HepG2 (cell line): ENCODE results near the gene ELN. TPM values are rescaled to one million over a fixed set of nuclear protein-coding genes. Genes with fewer than 3 reads are reported as not detected.

ENCODE experiments used
- CAMTA2 ChIP-seq: sonication (generic); formaldehyde crosslinking; IDR thresholded peaks from 2 replicates; pipeline ENCODE4 v1.4.0; 2020; ENCODE audit warnings: mild to moderate bottlenecking, missing genetic modification reagents, borderline replicate concordance
- DMAP1 ChIP-seq: IDR thresholded peaks from 2 replicates; pipeline ENCODE4 v1.6.1; 2016
- ETV6 ChIP-seq: sonication (generic); formaldehyde crosslinking; conservative IDR thresholded peaks from 2 replicates; pipeline ENCODE4 v1.4.0; 2020; ENCODE audit warnings: missing genetic modification reagents
- FLYWCH1 ChIP-seq: sonication (generic); formaldehyde crosslinking; IDR thresholded peaks from 2 replicates; pipeline ENCODE4 v1.8.1; 2023; ENCODE audit warnings: mild to moderate bottlenecking, missing genetic modification reagents
- HOXA5 ChIP-seq: sonication (generic); formaldehyde crosslinking; IDR thresholded peaks from 2 replicates; pipeline ENCODE4 v1.4.0; 2020; ENCODE audit warnings: missing genetic modification reagents
- ISX ChIP-seq: sonication (generic); formaldehyde crosslinking; conservative IDR thresholded peaks from 2 replicates; pipeline ENCODE4 v1.5.0; 2020; ENCODE audit warnings: missing genetic modification reagents
- MIER2 ChIP-seq: IDR thresholded peaks from 2 replicates; pipeline ENCODE4 v1.6.1; 2016; ENCODE audit warnings: missing biosample characterization, missing genetic modification reagents
- NFYB ChIP-seq: sonication (generic); formaldehyde crosslinking; IDR thresholded peaks from 2 replicates; pipeline ENCODE4 v1.4.0; 2020; ENCODE audit warnings: missing genetic modification reagents
- NR2F1 ChIP-seq, 2 experiments: fragments of 450-650 bp in 1 of 2; formaldehyde crosslinking in 1 of 2; IDR thresholded peaks; 2 replicates each; pipeline versions ENCODE4 v1.5.0 to v1.6.1; 2016 to 2020; ENCODE audit warnings: mild to moderate bottlenecking in 1 of 2, missing compliant biosample characterization in 1 of 2, missing genetic modification reagents in 1 of 2, moderate library complexity in 1 of 2
- SETDB1 ChIP-seq: sonication (generic); formaldehyde crosslinking; IDR thresholded peaks from 2 replicates; pipeline ENCODE4 v1.5.1; 2020; ENCODE audit warnings: missing genetic modification reagents, mild to moderate bottlenecking, borderline replicate concordance
- SRSF1 ChIP-seq: fragments of 200-400 bp; formaldehyde crosslinking; optimal IDR thresholded peaks from 2 replicates; pipeline ENCODE3; 2017; ENCODE audit warnings: mild to moderate bottlenecking, low read depth, low read length, moderate library complexity
- ZFP37 ChIP-seq: sonication (generic); formaldehyde crosslinking; IDR thresholded peaks from 2 replicates; pipeline ENCODE4 v1.4.0; 2020; ENCODE audit warnings: missing genetic modification reagents, borderline replicate concordance
- ZNF354B ChIP-seq: sonication (generic); formaldehyde crosslinking; IDR thresholded peaks from 2 replicates; pipeline ENCODE4 v1.8.0; 2022; ENCODE audit warnings: mild to moderate bottlenecking, missing genetic modification reagents
- ZNF709 ChIP-seq: sonication (generic); formaldehyde crosslinking; IDR thresholded peaks from 2 replicates; pipeline ENCODE4 v1.5.0; 2020; ENCODE audit warnings: mild to moderate bottlenecking, missing genetic modification reagents
- ZNF713 ChIP-seq: sonication (generic); formaldehyde crosslinking; IDR thresholded peaks from 2 replicates; pipeline ENCODE4 v1.4.0; 2020; ENCODE audit warnings: mild to moderate bottlenecking, missing genetic modification reagents
- polyA plus RNA-seq, 8 experiments: library from polyadenylated mRNA; depleted of rRNA in 3 of 8; stranded (reverse) in 7 of 8; unstranded in 1 of 8; fragments of >200 nt; fragmentation: Illumina TruSeq in 4 of 8; extraction: Trizol in 4 of 8; gene quantifications; 2 replicates each; pipeline versions ENCODE4 v1.2.1 to v1.2.3, GENCODE V29; 2011 to 2016; ENCODE audit warnings: low read depth in 4 of 8, missing spikeins in 1 of 8, mixed read lengths in 1 of 8; ENCODE audit not compliant: insufficient read depth in 1 of 8
- total RNA-seq, 5 experiments: library from RNA; depleted of rRNA; stranded (reverse); fragments of >200 nt; fragmentation: Illumina TruSeq; extraction: Trizol; gene quantifications; 2 replicates each; pipeline ENCODE4 v1.2.3, GENCODE V29; 2016; ENCODE audit warnings: low read depth in 1 of 5
- TF ChIP-seq, protein P1 (sequence below): sonication (generic); formaldehyde crosslinking; IDR thresholded peaks from 2 replicates; pipeline ENCODE4 v1.9.0; 2021; ENCODE audit warnings: missing genetic modification reagents, mild to moderate bottlenecking, borderline replicate concordance
- TF ChIP-seq, protein P2 (sequence below): sonication (generic); formaldehyde crosslinking; IDR thresholded peaks from 2 replicates; pipeline ENCODE4 v1.5.0; 2020; ENCODE audit warnings: mild to moderate bottlenecking, missing genetic modification reagents
- TF ChIP-seq, protein P3 (sequence below): sonication (generic); formaldehyde crosslinking; IDR thresholded peaks from 2 replicates; pipeline ENCODE4 v1.5.0; 2020; ENCODE audit warnings: missing genetic modification reagents, mild to moderate bottlenecking, borderline replicate concordance
- TF ChIP-seq, protein P4 (sequence below): conservative IDR thresholded peaks from 2 replicates; pipeline ENCODE4 v1.6.1; 2018; ENCODE audit warnings: missing genetic modification reagents
- TF ChIP-seq, protein P5 (sequence below): sonication (generic); formaldehyde crosslinking; IDR thresholded peaks from 2 replicates; pipeline ENCODE4 v1.8.0; 2022; ENCODE audit warnings: mild to moderate bottlenecking, missing genetic modification reagents, borderline replicate concordance
- TF ChIP-seq, protein P6 (sequence below): sonication (generic); formaldehyde crosslinking; IDR thresholded peaks from 2 replicates; pipeline ENCODE4 v1.8.0; 2022; ENCODE audit warnings: mild to moderate bottlenecking, missing genetic modification reagents, moderate library complexity

The ELN gene
- total and polyA plus RNA-seq, 2 of the 13 experiments (the other 11 are each of a cell fraction or from before 2014, with no cell fraction given), result 0.15 to 0.37 TPM

DNA sequence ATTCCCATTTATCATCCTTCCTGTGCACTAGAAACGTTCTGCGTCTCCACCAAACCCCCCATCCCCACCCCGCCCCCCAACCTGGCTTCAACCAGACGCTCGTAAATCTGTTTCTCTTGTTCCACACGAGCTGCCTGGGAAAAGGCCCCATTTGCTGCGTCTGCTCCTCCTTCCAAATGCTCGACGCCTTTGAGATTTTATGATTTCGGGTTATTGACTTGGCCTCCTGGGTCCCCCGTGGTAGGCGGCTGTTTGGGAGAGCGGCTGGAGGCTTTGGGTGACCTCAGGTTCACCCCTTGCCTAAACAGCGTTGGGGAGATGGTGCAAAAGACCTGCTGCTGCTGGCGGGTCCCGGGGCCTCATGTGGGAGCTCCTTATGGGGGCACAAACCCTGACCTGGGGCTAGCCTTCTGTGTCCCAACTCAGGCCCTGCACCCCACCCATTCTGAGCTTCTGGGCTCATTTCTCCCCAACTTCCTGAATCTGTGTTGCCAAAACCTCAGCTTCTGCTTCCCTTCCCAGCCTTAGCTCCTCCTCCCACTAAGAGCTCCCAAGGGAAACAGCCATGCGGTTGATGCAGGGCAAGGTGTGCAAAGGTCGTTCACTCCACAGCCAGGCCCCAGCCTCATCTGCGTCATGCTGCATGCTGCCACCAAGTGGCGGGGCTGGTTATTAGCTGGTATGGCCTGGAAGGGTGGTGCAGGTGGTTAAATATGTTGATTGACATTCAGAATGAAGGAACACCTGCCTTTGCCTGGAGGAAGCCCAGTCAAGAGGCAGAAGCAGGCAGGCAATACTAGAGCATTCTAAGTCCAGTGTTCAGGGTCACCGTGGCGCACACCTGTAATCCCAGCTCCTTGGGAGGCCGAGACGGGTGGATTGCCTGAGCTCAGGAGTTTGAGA, 49.1 kb upstream of the ELN start (continued):
- TF ChIP-seq, protein P1, sequence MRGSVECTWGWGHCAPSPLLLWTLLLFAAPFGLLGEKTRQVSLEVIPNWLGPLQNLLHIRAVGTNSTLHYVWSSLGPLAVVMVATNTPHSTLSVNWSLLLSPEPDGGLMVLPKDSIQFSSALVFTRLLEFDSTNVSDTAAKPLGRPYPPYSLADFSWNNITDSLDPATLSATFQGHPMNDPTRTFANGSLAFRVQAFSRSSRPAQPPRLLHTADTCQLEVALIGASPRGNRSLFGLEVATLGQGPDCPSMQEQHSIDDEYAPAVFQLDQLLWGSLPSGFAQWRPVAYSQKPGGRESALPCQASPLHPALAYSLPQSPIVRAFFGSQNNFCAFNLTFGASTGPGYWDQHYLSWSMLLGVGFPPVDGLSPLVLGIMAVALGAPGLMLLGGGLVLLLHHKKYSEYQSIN (CRISPR knock-in tag), result no peak
- TF ChIP-seq ETV6 (CRISPR knock-in tag) (no peak), CAMTA2 (no peak), ZNF354B (CRISPR knock-in tag) (no peak), ZNF713 (CRISPR knock-in tag) (no peak), DMAP1 (CRISPR knock-in tag) (peak; percentile 68), ZFP37 (no peak), NR2F1 (CRISPR knock-in tag; IDR thresholded peaks at IDR 0.05) (peak in 1 of 2 experiments; percentile 42; a peak in 1 of 4 replicates), HOXA5 (CRISPR knock-in tag) (no peak), ISX (CRISPR knock-in tag) (no peak), ZNF709 (no peak), FLYWCH1 (CRISPR knock-in tag) (no peak), SETDB1 (no peak), NFYB (no peak), MIER2 (CRISPR knock-in tag) (peak; percentile 53; the same call in 1 of the 2 replicates), SRSF1 (no peak)
- TF ChIP-seq, protein P2, sequence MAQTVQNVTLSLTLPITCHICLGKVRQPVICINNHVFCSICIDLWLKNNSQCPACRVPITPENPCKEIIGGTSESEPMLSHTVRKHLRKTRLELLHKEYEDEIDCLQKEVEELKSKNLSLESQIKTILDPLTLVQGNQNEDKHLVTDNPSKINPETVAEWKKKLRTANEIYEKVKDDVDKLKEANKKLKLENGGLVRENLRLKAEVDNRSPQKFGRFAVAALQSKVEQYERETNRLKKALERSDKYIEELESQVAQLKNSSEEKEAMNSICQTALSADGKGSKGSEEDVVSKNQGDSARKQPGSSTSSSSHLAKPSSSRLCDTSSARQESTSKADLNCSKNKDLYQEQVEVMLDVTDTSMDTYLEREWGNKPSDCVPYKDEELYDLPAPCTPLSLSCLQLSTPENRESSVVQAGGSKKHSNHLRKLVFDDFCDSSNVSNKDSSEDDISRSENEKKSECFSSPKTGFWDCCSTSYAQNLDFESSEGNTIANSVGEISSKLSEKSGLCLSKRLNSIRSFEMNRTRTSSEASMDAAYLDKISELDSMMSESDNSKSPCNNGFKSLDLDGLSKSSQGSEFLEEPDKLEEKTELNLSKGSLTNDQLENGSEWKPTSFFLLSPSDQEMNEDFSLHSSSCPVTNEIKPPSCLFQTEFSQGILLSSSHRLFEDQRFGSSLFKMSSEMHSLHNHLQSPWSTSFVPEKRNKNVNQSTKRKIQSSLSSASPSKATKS (CRISPR knock-in tag), result no peak
- TF ChIP-seq, protein P3, sequence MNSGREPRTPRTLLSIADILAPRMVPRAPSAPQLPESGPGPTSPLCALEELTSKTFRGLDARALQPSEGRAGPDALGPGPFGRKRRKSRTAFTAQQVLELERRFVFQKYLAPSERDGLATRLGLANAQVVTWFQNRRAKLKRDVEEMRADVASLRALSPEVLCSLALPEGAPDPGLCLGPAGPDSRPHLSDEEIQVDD, result no peak
- TF ChIP-seq, protein P4, sequence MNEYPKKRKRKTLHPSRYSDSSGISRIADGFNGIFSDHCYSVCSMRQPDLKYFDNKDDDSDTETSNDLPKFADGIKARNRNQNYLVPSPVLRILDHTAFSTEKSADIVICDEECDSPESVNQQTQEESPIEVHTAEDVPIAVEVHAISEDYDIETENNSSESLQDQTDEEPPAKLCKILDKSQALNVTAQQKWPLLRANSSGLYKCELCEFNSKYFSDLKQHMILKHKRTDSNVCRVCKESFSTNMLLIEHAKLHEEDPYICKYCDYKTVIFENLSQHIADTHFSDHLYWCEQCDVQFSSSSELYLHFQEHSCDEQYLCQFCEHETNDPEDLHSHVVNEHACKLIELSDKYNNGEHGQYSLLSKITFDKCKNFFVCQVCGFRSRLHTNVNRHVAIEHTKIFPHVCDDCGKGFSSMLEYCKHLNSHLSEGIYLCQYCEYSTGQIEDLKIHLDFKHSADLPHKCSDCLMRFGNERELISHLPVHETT (CRISPR knock-in tag), result no peak
- TF ChIP-seq, protein P5, sequence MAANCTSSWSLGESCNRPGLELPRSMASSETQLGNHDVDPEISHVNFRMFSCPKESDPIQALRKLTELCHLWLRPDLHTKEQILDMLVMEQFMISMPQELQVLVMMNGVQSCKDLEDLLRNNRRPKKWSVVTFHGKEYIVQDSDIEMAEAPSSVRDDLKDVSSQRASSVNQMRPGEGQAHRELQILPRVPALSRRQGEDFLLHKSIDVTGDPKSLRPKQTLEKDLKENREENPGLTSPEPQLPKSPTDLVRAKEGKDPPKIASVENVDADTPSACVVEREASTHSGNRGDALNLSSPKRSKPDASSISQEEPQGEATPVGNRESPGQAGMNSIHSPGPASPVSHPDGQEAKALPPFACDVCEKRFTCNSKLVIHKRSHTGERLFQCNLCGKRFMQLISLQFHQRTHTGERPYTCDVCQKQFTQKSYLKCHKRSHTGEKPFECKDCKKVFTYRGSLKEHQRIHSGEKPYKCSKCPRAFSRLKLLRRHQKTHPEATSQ (CRISPR knock-in tag), result no peak
- TF ChIP-seq, protein P6, sequence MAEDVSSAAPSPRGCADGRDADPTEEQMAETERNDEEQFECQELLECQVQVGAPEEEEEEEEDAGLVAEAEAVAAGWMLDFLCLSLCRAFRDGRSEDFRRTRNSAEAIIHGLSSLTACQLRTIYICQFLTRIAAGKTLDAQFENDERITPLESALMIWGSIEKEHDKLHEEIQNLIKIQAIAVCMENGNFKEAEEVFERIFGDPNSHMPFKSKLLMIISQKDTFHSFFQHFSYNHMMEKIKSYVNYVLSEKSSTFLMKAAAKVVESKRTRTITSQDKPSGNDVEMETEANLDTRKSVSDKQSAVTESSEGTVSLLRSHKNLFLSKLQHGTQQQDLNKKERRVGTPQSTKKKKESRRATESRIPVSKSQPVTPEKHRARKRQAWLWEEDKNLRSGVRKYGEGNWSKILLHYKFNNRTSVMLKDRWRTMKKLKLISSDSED (CRISPR knock-in tag), result no peak
